Endothelial cell of umbilical vein (primary cell): ENCODE results near the gene INHBE. TPM values are rescaled to one million over a fixed set of nuclear protein-coding genes. Genes with fewer than 3 reads are reported as not detected.

Experiments
- BruUV-seq: library from RNA; stranded (reverse); fragments of 400-500 nt; replicated peaks from 2 replicates; lab custom pipeline; 2021; lab: Mats Ljungman, UMichigan
- CTCF ChIA-PET: fragments of 300-600, 350-600 bp; sonication (Branson Sonifier 250); formaldehyde crosslinking; loops from one replicate; lab custom pipeline; 2021; ENCODE audit warnings: antibody characterized with exemption, inconsistent platforms; lab: Charles Lee
- POLR2A ChIA-PET: fragments of 300-600, 350-600 bp; sonication (Branson Sonifier 250); formaldehyde crosslinking; loops from one replicate; lab custom pipeline; 2021; ENCODE audit warnings: antibody characterized with exemption, inconsistent platforms; lab: Charles Lee
- DNase-seq: peaks from one replicate; pipeline ENCODE4 v3.0.0-alpha.2; 2011; ENCODE audit warnings: low read depth, low spot score
- FAIRE-seq: peaks from 2 replicates; lab custom pipeline; 2011; peaks lifted over from hg19 to GRCh38; lab: Jason Lieb, UNC
- H2AFZ ChIP-seq: 2 replicates; pipeline ENCODE4 v1.6.0; 2012; ENCODE audit warnings: low read depth, low read length, control low read depth, inconsistent platforms
- H3K27ac ChIP-seq: 2 replicates; pipeline ENCODE4 v1.5.1; 2011; ENCODE audit warnings: low read depth, mild to moderate bottlenecking, control low read depth, low read length, moderate library complexity; ENCODE audit not compliant: insufficient read depth
- H3K27me3 ChIP-seq, 2 experiments: 2 replicates each; pipeline versions ENCODE4 v1.6.0 to v1.6.1; 2011; ENCODE audit warnings: low read length in 2 of 2, mixed read lengths in 1 of 2; ENCODE audit not compliant: control insufficient read depth in 2 of 2, insufficient read depth in 2 of 2
- H3K36me3 ChIP-seq, 2 experiments: 2 replicates in 1 of 2; 3 replicates in 1 of 2; pipeline ENCODE4 v1.5.1; 2011; ENCODE audit warnings: low read length in 2 of 2, mild to moderate bottlenecking in 1 of 2, moderate library complexity in 1 of 2; ENCODE audit not compliant: control insufficient read depth in 2 of 2, insufficient read depth in 2 of 2; ENCODE audit errors: extremely low read depth in 1 of 2
- H3K4me1 ChIP-seq: 3 replicates; pipeline ENCODE4 v1.5.1; 2011; ENCODE audit warnings: mild to moderate bottlenecking, low read length; ENCODE audit not compliant: control insufficient read depth, insufficient read depth; ENCODE audit errors: extremely low read depth
- H3K4me2 ChIP-seq: 2 replicates; pipeline ENCODE4 v1.6.1; 2011; ENCODE audit warnings: low read length, control low read depth, mixed read lengths; ENCODE audit not compliant: insufficient read depth
- H3K4me3 ChIP-seq, 3 experiments: fragments of 200-600 bp in 1 of 3; sonication (generic), shearing (Covaris generic) in 1 of 3; replicated peaks in 1 of 3; 2 replicates each; pipeline ENCODE4 v1.5.1; 2011 to 2016; ENCODE audit warnings: control low read depth in 3 of 3, low read length in 3 of 3, mild to moderate bottlenecking in 2 of 3, inconsistent platforms in 1 of 3, low read depth in 1 of 3, moderate library complexity in 1 of 3; ENCODE audit not compliant: insufficient read depth in 1 of 3
- H3K79me2 ChIP-seq: 2 replicates; pipeline ENCODE4 v1.6.0; 2012; ENCODE audit warnings: low read length, inconsistent platforms; ENCODE audit not compliant: control insufficient read depth, insufficient read depth
- H3K9ac ChIP-seq: replicated peaks from 2 replicates; pipeline ENCODE3; 2011; ENCODE audit warnings: low read length, control low read depth; ENCODE audit not compliant: insufficient read depth; ENCODE audit errors: extremely low read depth
- H3K9me1 ChIP-seq: replicated peaks from 3 replicates; pipeline ENCODE4 v1.6.0; 2011; ENCODE audit warnings: mild to moderate bottlenecking, low read length; ENCODE audit not compliant: control insufficient read depth, insufficient read depth; ENCODE audit errors: extremely low read depth
- H3K9me3 ChIP-seq: replicated peaks from 2 replicates; pipeline ENCODE4 v1.5.1; 2012; ENCODE audit warnings: low read length, inconsistent platforms; ENCODE audit not compliant: control insufficient read depth, insufficient read depth
- H4K20me1 ChIP-seq: replicated peaks from 2 replicates; pipeline ENCODE3; 2011; ENCODE audit warnings: mild to moderate bottlenecking, low read length; ENCODE audit not compliant: control insufficient read depth, insufficient read depth; ENCODE audit errors: extremely low read depth
- EZH2 ChIP-seq: IDR thresholded peaks from 2 replicates; pipeline ENCODE4 v1.6.1; 2012; ENCODE audit warnings: borderline replicate concordance, low read depth, mild to moderate bottlenecking, moderate library complexity, low read length, inconsistent platforms; ENCODE audit not compliant: severe bottlenecking
- FOS ChIP-seq: IDR thresholded peaks from 2 replicates; pipeline ENCODE4 v1.6.1; 2011; ENCODE audit warnings: mild to moderate bottlenecking, low read length, moderate library complexity, borderline replicate concordance; ENCODE audit not compliant: insufficient read depth
- GATA2 ChIP-seq: IDR thresholded peaks from 2 replicates; pipeline ENCODE4 v1.7.0; 2011; ENCODE audit warnings: low read depth, mild to moderate bottlenecking, moderate library complexity, mixed read lengths, low read length; ENCODE audit not compliant: insufficient read length, insufficient read depth
- JUN ChIP-seq: IDR thresholded peaks from 2 replicates; pipeline ENCODE4 v1.6.1; 2011; ENCODE audit warnings: borderline replicate concordance, low read depth; ENCODE audit not compliant: insufficient read length, insufficient read depth
- MAX ChIP-seq: IDR thresholded peaks from 2 replicates; pipeline ENCODE4 v1.6.1; 2011; ENCODE audit not compliant: insufficient read depth, insufficient read length
- MYC ChIP-seq: IDR thresholded peaks from one replicate; pipeline ENCODE4 v1.6.1; 2011; ENCODE audit warnings: mild to moderate bottlenecking, low read depth, low read length
- POLR2AphosphoS5 ChIP-seq: IDR thresholded peaks from 2 replicates; pipeline ENCODE4 v1.6.1; 2012; ENCODE audit warnings: low read depth, mild to moderate bottlenecking, control low read depth, low read length, moderate library complexity; ENCODE audit not compliant: insufficient read depth
- dilution Hi-C: fragments of 300-500 bp; cut with MboI; formaldehyde crosslinking; loops from one replicate; pipeline ENCODE4 v1.15.0; 2019; ENCODE audit warnings: low sequenced_read_pairs; ENCODE audit not compliant: extremely low pct_ligation_motif_present
- intact Hi-C: fragments of 100-400 bp; cut with micrococcal nuclease; formaldehyde crosslinking; loops from one replicate; pipeline ENCODE4 v1.10.0; 2022
- polyA plus RNA-seq, 4 experiments: library from polyadenylated mRNA; depleted of rRNA in 3 of 4; stranded (reverse) in 3 of 4; unstranded in 1 of 4; fragments of >200 nt; gene quantifications; 2 replicates each; pipeline versions ENCODE4 v1.2.1 to v1.2.3, GENCODE V29; 2011 to 2012; ENCODE audit warnings: missing spikeins in 1 of 4
- total RNA-seq: library from RNA; stranded (reverse); gene quantifications from 2 replicates; pipeline ENCODE4 v1.2.3, GENCODE V29; 2021
- TF ChIP-seq, protein P1 (sequence below), 2 donors: IDR thresholded peaks; 1 replicate in 1 of 2; 2 replicates in 1 of 2; pipeline ENCODE4 v1.5.1; 2011; ENCODE audit warnings: low read length in 2 of 2, mild to moderate bottlenecking in 2 of 2, moderate library complexity in 2 of 2, control low read depth in 1 of 2, inconsistent platforms in 1 of 2, low read depth in 1 of 2; ENCODE audit not compliant: insufficient read depth in 1 of 2; ENCODE audit errors: extremely low read depth in 1 of 2

Gene INHBE
- total and polyA plus RNA-seq, 2 donors (not counting 3 experiments of a cell fraction or from before 2014, with no cell fraction given): not detected

GRCh38 chr12:57434517-57435223 is 20.4 kb upstream of the INHBE start, which contains the start of gene INHBC:
Gene INHBC, plus strand, starts transcription at chr12:57434784. Its CDS starts 103 bp downstream, at chr12:57434887.
- no peaks in the 10 kb centered on the region for H3K9me1 ChIP-seq
- H3K27ac ChIP-seq: no peak within 1 kb of the TSS
- intact Hi-C loops (loop anchor here (5.0 kb wide), 1 partner anchor 127 kb away; no protein-coding TSS in a partner anchor), dilution Hi-C loops (no loop called here)
- FAIRE-seq (no peak), DNase-seq (no peak)
- peaks cover 0 to under 1% of the 10 kb centered on the region in 2 experiments for H3K27me3 ChIP-seq
- H4K20me1 ChIP-seq: no peaks in the 10 kb centered on the region
- no peaks in the 10 kb centered on the region for H3K9me3 ChIP-seq
- no peaks in the 10 kb centered on the region for H3K36me3 ChIP-seq
- ChIA-PET CTCF (interaction anchor here (0.7 to 2.1 kb wide), 5 partner anchors 14 to 127 kb away, joined by 3 to 8 read pairs (median 4); no protein-coding TSS in a partner anchor), POLR2A (no interaction called here)
- no peak within 1 kb of the TSS for H3K4me3 ChIP-seq
- H3K4me2 ChIP-seq: no peak within 1 kb of the TSS
- BruUV-seq: no TSS peak
- H3K9ac ChIP-seq: no peak within 1 kb of the TSS
- peaks cover 6% of the 10 kb centered on the region for H3K79me2 ChIP-seq
- H3K4me1 ChIP-seq: peaks cover 2% of the 10 kb centered on the region
- TF ChIP-seq POLR2AphosphoS5 (no peak), FOS (no peak), GATA2 (no peak), MYC (no peak), JUN (no peak)
- H2AFZ ChIP-seq: no peak within 1 kb of the TSS

GRCh38 chr12:57435293-57435692 is 19.8 kb upstream of the INHBE start:
- Histone ChIP-seq H3K27ac (no peak overlapping the region), H3K4me3 (no peak overlapping the region), H2AFZ (no peak overlapping the region), H3K9me3 (no peaks in the 10 kb centered on the region), H3K4me2 (no peak overlapping the region), H4K20me1 (no peaks in the 10 kb centered on the region), H3K9ac (no peak overlapping the region), H3K36me3 (no peaks in the 10 kb centered on the region), H3K79me2 (no peaks in the 10 kb centered on the region), H3K4me1 (peaks cover 2% of the 10 kb centered on the region), H3K27me3 (peaks cover 0 to 2% of the 10 kb centered on the region in 2 experiments), H3K9me1 (no peaks in the 10 kb centered on the region)
- DNase-seq: no peak
- ChIA-PET POLR2A (no interaction called here), CTCF (interaction anchor here (0.7 to 1.6 kb wide), 4 partner anchors 13 to 127 kb away, joined by 3 to 7 read pairs (median 4); no protein-coding TSS in a partner anchor)
- BruUV-seq: no TSS peak
- intact Hi-C loops (no loop called here), dilution Hi-C loops (no loop called here)
- FAIRE-seq: no peak
- TF ChIP-seq MAX: no peak
- TF ChIP-seq GATA2: no peak
- TF ChIP-seq FOS: no peak
- TF ChIP-seq MYC: no peak
- TF ChIP-seq EZH2: no peak
- TF ChIP-seq, protein P1, sequence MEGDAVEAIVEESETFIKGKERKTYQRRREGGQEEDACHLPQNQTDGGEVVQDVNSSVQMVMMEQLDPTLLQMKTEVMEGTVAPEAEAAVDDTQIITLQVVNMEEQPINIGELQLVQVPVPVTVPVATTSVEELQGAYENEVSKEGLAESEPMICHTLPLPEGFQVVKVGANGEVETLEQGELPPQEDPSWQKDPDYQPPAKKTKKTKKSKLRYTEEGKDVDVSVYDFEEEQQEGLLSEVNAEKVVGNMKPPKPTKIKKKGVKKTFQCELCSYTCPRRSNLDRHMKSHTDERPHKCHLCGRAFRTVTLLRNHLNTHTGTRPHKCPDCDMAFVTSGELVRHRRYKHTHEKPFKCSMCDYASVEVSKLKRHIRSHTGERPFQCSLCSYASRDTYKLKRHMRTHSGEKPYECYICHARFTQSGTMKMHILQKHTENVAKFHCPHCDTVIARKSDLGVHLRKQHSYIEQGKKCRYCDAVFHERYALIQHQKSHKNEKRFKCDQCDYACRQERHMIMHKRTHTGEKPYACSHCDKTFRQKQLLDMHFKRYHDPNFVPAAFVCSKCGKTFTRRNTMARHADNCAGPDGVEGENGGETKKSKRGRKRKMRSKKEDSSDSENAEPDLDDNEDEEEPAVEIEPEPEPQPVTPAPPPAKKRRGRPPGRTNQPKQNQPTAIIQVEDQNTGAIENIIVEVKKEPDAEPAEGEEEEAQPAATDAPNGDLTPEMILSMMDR (IDR thresholded peaks at IDR 0.05; ENCODE audit: extremely low read depth in 1 of 2, insufficient read depth in 1 of 2, low read depth in 1 of 2, low read length in 2 of 2): no peak
- no peak for TF ChIP-seq POLR2AphosphoS5
